Breast epithelium (tissue), 4 donors: ENCODE measurements around the gene ATL2. TPM values are rescaled to one million over a fixed set of nuclear protein-coding genes. Genes with fewer than 3 reads are reported as not detected.
"Not testable (repeated sequence)": the region's sequence is repeated elsewhere in the genome, so short reads cannot be mapped to it uniquely, and the experiment has no call there.

Source experiments
- DNase-seq, 2 donors: peaks; one replicate each; pipeline ENCODE4 v3.0.0-alpha.2; 2019; ENCODE audit warnings: low spot score in 2 of 2
- H3K27ac ChIP-seq, 2 donors: fragments of 200-600 bp; sonication (generic) in 1 of 2; one replicate each; pipeline ENCODE4 v1.5.1; 2016 to 2019; ENCODE audit warnings: mild to moderate bottlenecking in 1 of 2
- H3K27me3 ChIP-seq, 2 donors: fragments of 200-600 bp; sonication (generic) in 1 of 2; one replicate each; pipeline versions ENCODE4 v1.5.1 to v1.6.0; 2017 to 2019; ENCODE audit warnings: control low read depth in 1 of 2, mild to moderate bottlenecking in 1 of 2
- H3K36me3 ChIP-seq: fragments of 200-600 bp; one replicate; pipeline ENCODE4 v1.5.1; 2019
- H3K4me1 ChIP-seq, 2 donors: fragments of 200-600 bp; sonication (generic); one replicate each; pipeline ENCODE4 v1.5.1; 2016 to 2019; ENCODE audit warnings: control low read depth in 1 of 2
- H3K4me3 ChIP-seq, 3 donors: fragments of 200-600 bp; sonication (generic); 1 replicate in 2 of 3; 2 replicates in 1 of 3; pipeline ENCODE4 v1.5.1; 2016 to 2019; ENCODE audit warnings: mild to moderate bottlenecking in 3 of 3, moderate library complexity in 2 of 3
- H3K9me3 ChIP-seq, 2 donors: fragments of 200-600 bp; sonication (generic) in 1 of 2; one replicate each; pipeline ENCODE4 v1.5.1; 2016 to 2019; ENCODE audit warnings: control low read depth in 1 of 2
- CTCF ChIP-seq, 3 donors: fragments of 450-650 bp; IDR thresholded peaks; one replicate each; pipeline ENCODE4 v1.5.1; 2016 to 2017; ENCODE audit warnings: antibody characterized with exemption in 3 of 3, mild to moderate bottlenecking in 3 of 3, moderate library complexity in 3 of 3
- POLR2A ChIP-seq: fragments of 450-650 bp; IDR thresholded peaks from one replicate; pipeline ENCODE4 v1.6.1; 2016; ENCODE audit warnings: antibody characterized with exemption, mild to moderate bottlenecking, moderate library complexity
- POLR2AphosphoS5 ChIP-seq, 3 donors: sonication (generic); formaldehyde crosslinking; IDR thresholded peaks; one replicate each; pipeline ENCODE4 v1.6.1; 2017; ENCODE audit warnings: antibody characterized with exemption in 3 of 3
- intact Hi-C: fragments of 100-400 bp; cut with DNase I; formaldehyde crosslinking; loops from one replicate; pipeline ENCODE4 v1.15.1; 2023; ENCODE audit warnings: low total_unique reads
- total RNA-seq, 3 donors: library from RNA; depleted of rRNA; stranded (reverse); fragments of >200 nt; gene quantifications; one replicate each; pipeline ENCODE4 v1.1.0, GENCODE V29; 2016

The ATL2 gene
- total RNA-seq, 3 donors from 2014 or later: 66.4 to 179 (median 159) TPM

GRCh38 chr2:38281095-38281742 is 95.9 kb downstream of the ATL2 start:
- TF ChIP-seq POLR2A: no peak
- no peak for TF ChIP-seq CTCF (IDR thresholded peaks at IDR 0.05)
- no peak for TF ChIP-seq POLR2AphosphoS5 (IDR thresholded peaks at IDR 0.05)
- no peak for DNase-seq
- Histone ChIP-seq H3K27ac (no peak overlapping the region), H3K9me3 (no peaks in the 10 kb centered on the region), H3K27me3 (no peaks in the 10 kb centered on the region), H3K36me3 (no peaks in the 10 kb centered on the region), H3K4me1 (no peaks in the 10 kb centered on the region), H3K4me3 (no peak overlapping the region)
- intact Hi-C loops: no loop called here

GRCh38 chr2:38279201-38279600 is 97.9 kb downstream of the ATL2 start:
- intact Hi-C loops: no loop called here
- H3K4me1 ChIP-seq: no peaks in the 10 kb centered on the region
- no peak for DNase-seq
- H3K27ac ChIP-seq: no peak overlapping the region
- no peak for TF ChIP-seq POLR2A
- H3K4me3 ChIP-seq: no peak overlapping the region
- H3K27me3 ChIP-seq: no peaks in the 10 kb centered on the region
- no peaks in the 10 kb centered on the region for H3K36me3 ChIP-seq
- no peaks in the 10 kb centered on the region for H3K9me3 ChIP-seq

GRCh38 chr2:38278117-38278438 is 99.0 kb downstream of the ATL2 start:
- H3K36me3 ChIP-seq, H3K27me3 ChIP-seq, DNase-seq, intact Hi-C loops, H3K4me3 ChIP-seq, H3K9me3 ChIP-seq, H3K4me1 ChIP-seq, H3K27ac ChIP-seq: not testable (repeated sequence)

- Histone ChIP-seq H3K27ac (no peak overlapping the region), H3K27me3 (no peaks in the 10 kb centered on the region), H3K4me1 (no peaks in the 10 kb centered on the region), H3K9me3 (no peaks in the 10 kb centered on the region), H3K4me3 (no peak overlapping the region), H3K36me3 (no peaks in the 10 kb centered on the region)
- no peak for DNase-seq
- no peak for TF ChIP-seq CTCF (IDR thresholded peaks at IDR 0.05)
- TF ChIP-seq POLR2AphosphoS5 (IDR thresholded peaks at IDR 0.05): no peak
- TF ChIP-seq POLR2A: no peak
- intact Hi-C loops: no loop called here
Observed at GRCh38 chr2:38277245-38278116, 99.6 kb downstream of the ATL2 start.

- TF ChIP-seq POLR2AphosphoS5 (IDR thresholded peaks at IDR 0.05) (no peak), POLR2A (no peak), CTCF (IDR thresholded peaks at IDR 0.05) (peak; percentile 70 to 86 (median 85))
- intact Hi-C loops: no loop called here
- DNase-seq: no peak
- no peak overlapping the region for H3K27ac ChIP-seq
- no peak overlapping the region for H3K4me3 ChIP-seq
- no peaks in the 10 kb centered on the region for H3K36me3 ChIP-seq
- no peaks in the 10 kb centered on the region for H3K9me3 ChIP-seq
- H3K27me3 ChIP-seq: no peaks in the 10 kb centered on the region
- no peaks in the 10 kb centered on the region for H3K4me1 ChIP-seq
Observed at GRCh38 chr2:38274286-38275276, 102.5 kb downstream of the ATL2 start.
